ENCODE results near the gene FUT2. TPM values are rescaled to one million over a fixed set of nuclear protein-coding genes. Genes with fewer than 3 reads are reported as not detected.
"Not testable (repeated sequence)": the region's sequence is repeated elsewhere in the genome, so short reads cannot be mapped to it uniquely, and the experiment has no call there.

FUT2 gene
- total and polyA plus RNA-seq, 2 donors (not counting 1 experiment from before 2014, with no cell fraction given), result under 0.01 TPM; not detected in 1

GRCh38 chr19:48654299-48655059 lies 41.3 kb upstream of the FUT2 start:
- Histone ChIP-seq H3K79me2 (ENCODE audit: control insufficient read depth, insufficient read depth, low read length) (no peaks in the 10 kb centered on the region), H3K36me3 (ENCODE audit: control insufficient read depth, insufficient read depth, low read length) (no peaks in the 10 kb centered on the region), H3K4me1 (ENCODE audit: control insufficient read depth, extremely low read depth, insufficient read depth, low read length) (peaks cover 9% of the 10 kb centered on the region), H3K27ac (ENCODE audit: insufficient read depth, low read length) (no peak overlapping the region), H4K20me1 (ENCODE audit: control insufficient read depth, extremely low read depth, insufficient read depth, low read length) (no peaks in the 10 kb centered on the region), H3K4me2 (ENCODE audit: extremely low read depth, insufficient read depth, low read length) (peak overlapping the region; percentile 35), H3K4me3 (replicated peaks in 1 of 4; ENCODE audit: control extremely low read depth in 1 of 4, insufficient read depth in 1 of 4, low read depth in 3 of 4, low read length in 4 of 4) (no peak overlapping the region), H3K9ac (ENCODE audit: insufficient read depth, low read length) (no peak overlapping the region), H3K9me3 (ENCODE audit: control insufficient read depth, insufficient read depth, low read depth, low read length) (no peaks in the 10 kb centered on the region), H3K27me3 (ENCODE audit: control insufficient read depth, insufficient read depth, low read length) (no peaks in the 10 kb centered on the region), H2AFZ (ENCODE audit: low read length) (peak overlapping the region; percentile 9)
- TF ChIP-seq EZH2 (IDR thresholded peaks at IDR 0.05; ENCODE audit: low read length, missing control alignments) (no peak), CTCF (conservative IDR thresholded peaks at IDR 0.05 in 1 of 2, IDR thresholded peaks at IDR 0.05 in 1 of 2; ENCODE audit: low read depth in 1 of 2, low read length in 2 of 2) (no peak)
- DNase-seq (ENCODE audit: low read depth in 2 of 2), result peak; percentile 21 to 33

- Histone ChIP-seq H3K27ac (ENCODE audit: insufficient read depth, low read length) (peak overlapping the region; percentile 22), H3K4me2 (ENCODE audit: extremely low read depth, insufficient read depth, low read length) (no peak overlapping the region), H3K27me3 (ENCODE audit: control insufficient read depth, insufficient read depth, low read length) (no peaks in the 10 kb centered on the region), H3K4me1 (ENCODE audit: control insufficient read depth, extremely low read depth, insufficient read depth, low read length) (peaks cover 9% of the 10 kb centered on the region), H3K4me3 (replicated peaks in 1 of 4; ENCODE audit: control extremely low read depth in 1 of 4, insufficient read depth in 1 of 4, low read depth in 3 of 4, low read length in 4 of 4) (no peak overlapping the region), H3K36me3 (ENCODE audit: control insufficient read depth, insufficient read depth, low read length) (no peaks in the 10 kb centered on the region), H3K79me2 (ENCODE audit: control insufficient read depth, insufficient read depth, low read length) (no peaks in the 10 kb centered on the region), H2AFZ (ENCODE audit: low read length) (no peak overlapping the region), H3K9ac (ENCODE audit: insufficient read depth, low read length) (no peak overlapping the region), H4K20me1 (ENCODE audit: control insufficient read depth, extremely low read depth, insufficient read depth, low read length) (no peaks in the 10 kb centered on the region), H3K9me3 (ENCODE audit: control insufficient read depth, insufficient read depth, low read depth, low read length) (no peaks in the 10 kb centered on the region)
- DNase-seq (ENCODE audit: low read depth in 2 of 2), result peak; percentile 93
- no peak for TF ChIP-seq EZH2 (IDR thresholded peaks at IDR 0.05; ENCODE audit: low read length, missing control alignments)
- no peak for TF ChIP-seq CTCF (conservative IDR thresholded peaks at IDR 0.05 in 1 of 2, IDR thresholded peaks at IDR 0.05 in 1 of 2; ENCODE audit: low read depth in 1 of 2, low read length in 2 of 2)
Observed at GRCh38 chr19:48656840-48657474, 38.8 kb upstream of the FUT2 start.

DNA sequence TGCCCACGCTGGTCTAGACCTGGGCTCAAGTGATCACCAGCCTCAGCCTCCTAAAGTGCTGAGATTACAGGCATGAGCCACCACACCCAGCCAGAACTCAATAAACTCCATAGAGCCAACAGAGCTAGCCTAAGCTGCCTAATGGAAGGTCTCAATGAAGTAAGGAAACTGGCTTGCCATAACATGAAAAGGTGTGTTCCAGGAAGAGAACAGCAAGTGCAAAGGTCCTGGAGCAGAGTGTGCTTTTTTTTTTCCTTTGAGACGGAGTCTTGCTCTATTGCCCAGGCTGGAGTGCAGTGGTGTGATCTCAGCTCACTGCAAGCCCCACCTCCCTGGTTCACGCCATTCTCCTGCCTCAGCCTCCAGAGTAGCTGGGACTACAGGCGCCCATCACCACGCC lies 37.9 kb upstream of the FUT2 start:
- not testable (repeated sequence) for DNase-seq (ENCODE audit: low read depth in 2 of 2); H3K36me3 ChIP-seq (ENCODE audit: control insufficient read depth, insufficient read depth, low read length); H3K27ac ChIP-seq (ENCODE audit: insufficient read depth, low read length); H3K4me2 ChIP-seq (ENCODE audit: extremely low read depth, insufficient read depth, low read length); H4K20me1 ChIP-seq (ENCODE audit: control insufficient read depth, extremely low read depth, insufficient read depth, low read length); H3K4me3 ChIP-seq (replicated peaks in 1 of 4; ENCODE audit: control extremely low read depth in 1 of 4, insufficient read depth in 1 of 4, low read depth in 3 of 4, low read length in 4 of 4); H3K9ac ChIP-seq (ENCODE audit: insufficient read depth, low read length); H3K4me1 ChIP-seq (ENCODE audit: control insufficient read depth, extremely low read depth, insufficient read depth, low read length); H3K9me3 ChIP-seq (ENCODE audit: control insufficient read depth, insufficient read depth, low read depth, low read length); H2AFZ ChIP-seq (ENCODE audit: low read length); H3K27me3 ChIP-seq (ENCODE audit: control insufficient read depth, insufficient read depth, low read length); H3K79me2 ChIP-seq (ENCODE audit: control insufficient read depth, insufficient read depth, low read length)
